Stimulated activated CD4-positive, alpha-beta T cell treated with anti-CD3 and anti-CD28 coated beads, Interleukin-2, amount 100 ng/mL, for 48 hours (primary cell): ENCODE results near the gene MPDU1.
"Not testable (repeated sequence)": the region's sequence is repeated elsewhere in the genome, so short reads cannot be mapped to it uniquely, and the experiment has no call there.

Experiments used
- DNase-seq, 2 donors: peaks; one replicate each; pipeline ENCODE4 v3.0.0-alpha.2; 2020

Gene MPDU1

DNA sequence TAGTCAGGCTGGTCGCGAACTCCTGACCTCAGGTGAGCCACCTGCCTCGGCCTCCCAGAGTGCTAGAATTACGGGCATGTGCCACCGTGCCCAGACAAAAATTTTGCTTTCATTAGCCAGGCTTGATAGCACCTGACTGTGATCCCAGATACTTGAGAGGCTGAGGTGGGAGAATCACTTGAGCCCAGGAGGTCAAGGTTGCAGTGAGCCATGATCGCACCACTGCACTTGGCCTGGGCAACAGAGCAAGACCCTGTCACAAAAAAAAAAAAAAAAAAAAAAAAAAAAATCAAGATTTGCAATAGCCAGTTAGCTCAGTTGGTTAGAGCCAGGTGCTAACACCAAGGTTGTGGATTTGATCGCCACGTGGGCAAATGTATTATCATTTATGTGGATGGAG, 37.2 kb downstream of the MPDU1 start:
- no peak for DNase-seq

DNA sequence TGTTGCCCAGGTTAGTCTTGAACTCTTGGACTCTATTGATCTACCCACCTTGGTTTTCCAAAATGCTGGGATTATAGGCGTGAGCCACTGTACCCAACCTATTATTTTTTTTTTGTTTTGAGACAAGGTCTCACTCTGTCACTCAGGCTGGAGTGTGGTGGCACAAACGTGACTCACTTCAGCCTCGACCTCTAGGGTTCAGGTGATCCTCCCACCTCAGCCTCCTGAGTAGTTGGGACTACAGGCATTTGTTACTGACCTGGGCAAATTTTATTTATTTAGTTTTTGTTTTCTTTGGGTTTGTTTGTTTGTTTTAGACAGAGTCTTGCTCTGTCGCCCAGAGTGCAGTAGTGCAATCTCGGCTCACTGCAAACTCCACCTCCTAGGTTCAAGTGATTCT, 40.0 kb downstream of the MPDU1 start:
- no peak for DNase-seq

DNA sequence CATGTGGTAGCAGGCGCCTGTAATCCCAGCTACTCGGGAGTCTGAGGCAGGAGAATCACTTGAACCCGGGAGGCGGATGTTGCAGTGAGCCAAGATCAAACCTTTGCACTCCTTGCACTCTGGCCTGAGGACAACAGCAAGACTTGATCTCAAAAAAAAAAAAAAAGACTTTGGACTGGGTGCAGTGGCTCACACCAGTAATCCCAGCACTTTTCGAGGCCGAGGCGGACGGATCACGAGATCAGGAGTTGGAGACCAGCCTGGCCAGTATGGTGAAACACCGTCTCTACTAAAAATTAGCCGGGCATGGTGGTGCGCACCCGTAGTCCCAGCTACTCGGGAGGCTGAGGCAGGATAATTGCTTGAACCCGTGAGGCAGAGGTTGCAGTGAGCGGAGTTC, 42.1 kb downstream of the MPDU1 start:
- not testable (repeated sequence) for DNase-seq

DNA sequence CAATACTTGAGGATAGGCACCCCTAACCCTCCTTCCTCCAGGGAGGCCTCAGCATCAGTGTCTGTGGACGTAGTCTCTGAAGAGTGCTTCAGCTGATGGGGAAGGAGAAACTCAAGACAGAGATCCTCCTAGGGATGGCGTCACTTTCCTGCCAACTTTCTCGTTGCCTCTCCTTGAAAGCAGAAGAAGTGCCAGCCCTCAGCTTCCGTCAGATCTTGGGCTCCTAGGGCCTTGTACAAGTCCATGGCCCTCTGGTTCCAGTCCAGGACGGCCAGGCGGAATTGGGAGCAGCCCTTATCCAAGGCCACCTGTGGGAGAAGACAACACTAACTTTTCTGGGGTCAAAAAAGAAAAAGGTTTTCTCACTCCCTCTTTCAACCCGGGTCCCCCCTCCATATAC, 42.7 kb downstream of the MPDU1 start:
- DNase-seq, result no peak

DNA sequence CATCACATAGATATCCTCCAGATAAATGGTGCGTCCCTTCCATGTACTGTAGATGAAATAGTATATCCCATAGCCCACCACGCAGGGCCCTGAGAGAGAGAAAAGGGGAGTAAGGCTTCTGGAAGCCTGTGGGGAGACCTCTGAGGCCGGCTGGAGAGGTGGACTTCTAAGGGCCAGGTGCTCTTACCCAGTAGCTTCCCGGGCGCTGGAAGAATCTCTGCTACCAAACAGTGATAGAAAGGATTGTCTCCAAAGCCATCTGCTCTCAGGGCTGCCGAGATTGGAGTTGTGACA, 43.3 kb downstream of the MPDU1 start:
- DNase-seq, result no peak

DNA sequence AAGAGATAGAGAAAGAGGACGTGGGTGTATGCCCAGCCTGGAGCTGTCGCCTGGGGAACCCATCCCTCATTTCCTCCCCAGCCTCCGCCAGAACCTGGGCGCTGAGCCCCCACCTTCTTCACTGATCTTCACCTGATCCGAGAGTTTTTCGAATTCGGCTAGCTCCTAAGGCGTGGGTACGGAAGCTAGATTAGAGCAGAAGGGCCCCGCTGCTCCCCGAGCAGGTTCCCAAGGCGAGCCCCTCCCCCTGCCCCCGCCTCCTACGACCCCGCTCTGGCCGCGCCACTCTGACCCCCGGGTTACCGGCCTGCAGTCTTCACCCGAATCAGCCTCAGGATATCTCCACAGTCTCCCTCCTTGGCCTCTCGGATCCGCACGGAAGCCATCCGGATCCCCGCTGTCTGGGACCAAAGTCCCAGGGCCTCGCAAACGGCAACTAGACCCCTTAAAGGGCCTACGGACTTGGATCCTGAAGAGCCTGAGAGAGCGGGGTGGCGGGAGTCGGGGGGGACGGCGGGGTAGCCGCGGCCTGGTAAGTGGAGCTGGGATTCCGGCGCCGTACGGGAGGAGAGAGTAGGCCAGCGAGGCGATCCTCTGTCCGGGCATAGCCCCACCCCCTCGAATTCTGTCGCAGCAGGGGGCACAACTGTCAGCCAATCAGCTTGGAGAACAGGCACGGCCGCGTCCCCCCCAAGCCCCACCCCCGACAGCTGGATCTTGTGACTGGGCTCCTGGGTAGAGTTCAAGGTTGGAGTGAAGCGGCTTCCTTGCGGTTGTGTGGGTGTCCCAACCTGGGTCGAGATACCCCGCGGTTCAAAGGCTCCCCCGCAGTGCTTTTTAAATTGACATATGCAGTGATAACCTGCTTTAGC, 43.8 kb downstream of the MPDU1 start, which contains the start of gene SAT2:
Gene SAT2, minus strand, starts transcription at position 572 of the 872 bp plus-strand sequence. Its CDS starts 186 bp downstream, at position 386.
- DNase-seq, result peak; percentile 68 to 74

DNA sequence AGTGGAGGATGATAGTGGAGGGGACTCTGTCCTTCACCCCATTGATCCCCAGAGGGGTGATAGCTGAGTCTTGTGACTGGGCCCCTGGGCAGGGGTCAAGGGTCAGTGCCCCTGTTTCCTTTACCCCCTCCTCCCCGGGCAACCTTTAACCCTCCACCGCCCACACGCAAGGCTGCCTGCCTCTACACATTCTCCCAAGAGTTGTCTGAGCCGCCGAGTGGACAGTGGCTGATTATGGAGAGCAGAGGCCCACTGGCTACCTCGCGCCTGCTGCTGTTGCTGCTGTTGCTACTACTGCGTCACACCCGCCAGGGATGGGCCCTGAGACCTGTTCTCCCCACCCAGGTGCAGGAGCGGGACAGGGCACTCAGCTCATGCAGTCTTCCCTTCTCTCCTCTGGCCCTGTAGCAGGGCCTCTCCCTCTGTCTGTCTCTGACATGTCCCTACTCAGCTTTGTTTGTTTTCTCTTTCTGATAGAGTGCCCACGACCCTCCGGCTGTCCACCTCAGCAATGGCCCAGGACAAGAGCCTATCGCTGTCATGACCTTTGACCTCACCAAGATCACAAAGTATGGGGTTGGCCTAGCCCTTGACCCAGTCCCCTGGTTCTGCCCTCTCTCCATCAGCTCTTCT, 46.4 kb downstream of the MPDU1 start, which contains the start of gene SHBG:
Gene SHBG, plus strand, starts transcription at position 197 of the 633 bp plus-strand sequence. Its CDS starts 38 bp downstream, at position 235.
- no peak for DNase-seq

DNA sequence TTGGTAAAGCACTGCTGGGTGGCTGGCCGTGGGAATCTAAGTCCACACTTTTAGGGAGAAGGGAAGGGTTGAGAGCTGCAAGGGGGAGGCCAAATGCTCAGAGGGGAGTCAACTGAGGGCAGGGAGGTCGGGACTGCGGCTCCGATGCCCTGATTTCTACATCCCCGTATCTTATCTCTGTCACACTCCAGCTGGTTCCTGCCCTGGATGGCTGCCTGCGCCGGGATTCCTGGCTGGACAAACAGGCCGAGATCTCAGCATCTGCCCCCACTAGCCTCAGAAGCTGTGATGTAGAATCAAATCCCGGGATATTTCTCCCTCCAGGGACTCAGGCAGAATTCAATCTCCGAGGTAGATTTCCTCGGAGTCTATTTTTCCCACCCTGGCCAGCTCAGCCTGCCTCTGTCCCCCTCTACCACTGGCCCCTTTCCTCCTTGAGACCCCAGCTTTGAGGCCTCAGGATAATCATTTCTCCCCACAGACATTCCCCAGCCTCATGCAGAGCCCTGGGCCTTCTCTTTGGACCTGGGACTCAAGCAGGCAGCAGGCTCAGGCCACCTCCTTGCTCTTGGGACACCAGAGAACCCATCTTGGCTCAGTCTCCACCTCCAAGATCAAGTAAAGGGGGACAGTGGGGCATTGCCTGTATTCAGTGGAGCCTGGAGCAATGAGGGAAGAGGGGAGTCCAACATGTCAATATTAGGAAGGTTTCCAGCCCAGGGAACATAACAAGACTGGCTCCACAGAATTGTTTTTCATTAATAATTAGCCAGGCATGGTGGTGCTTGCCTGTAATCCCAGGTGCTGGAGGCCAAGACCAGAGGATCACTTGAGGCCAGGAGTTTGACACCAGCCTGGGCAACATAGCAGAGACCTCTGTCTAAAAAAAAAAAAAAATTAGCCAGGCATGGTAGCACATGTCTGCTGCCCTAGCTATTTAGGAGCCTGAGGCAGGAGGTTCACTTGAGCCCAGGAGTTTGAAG, 48.0 kb downstream of the MPDU1 start:
- no peak for DNase-seq

DNA sequence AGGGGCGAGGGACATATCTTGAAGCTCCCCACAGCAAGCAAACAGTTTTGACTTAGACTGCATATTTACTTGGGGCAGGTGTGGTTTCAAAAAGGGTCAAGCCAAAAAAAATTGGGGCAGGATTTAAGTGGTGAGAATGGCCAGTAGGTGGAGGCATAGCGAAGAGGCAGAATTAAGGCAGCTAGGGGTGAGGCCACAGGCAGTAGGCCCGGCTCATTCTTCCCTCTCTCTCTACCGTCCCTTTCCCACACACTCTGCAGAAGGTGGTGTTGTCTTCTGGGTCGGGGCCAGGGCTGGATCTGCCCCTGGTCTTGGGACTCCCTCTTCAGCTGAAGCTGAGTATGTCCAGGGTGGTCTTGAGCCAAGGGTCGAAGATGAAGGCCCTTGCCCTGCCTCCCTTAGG, 48.8 kb downstream of the MPDU1 start:
- no peak for DNase-seq

DNA sequence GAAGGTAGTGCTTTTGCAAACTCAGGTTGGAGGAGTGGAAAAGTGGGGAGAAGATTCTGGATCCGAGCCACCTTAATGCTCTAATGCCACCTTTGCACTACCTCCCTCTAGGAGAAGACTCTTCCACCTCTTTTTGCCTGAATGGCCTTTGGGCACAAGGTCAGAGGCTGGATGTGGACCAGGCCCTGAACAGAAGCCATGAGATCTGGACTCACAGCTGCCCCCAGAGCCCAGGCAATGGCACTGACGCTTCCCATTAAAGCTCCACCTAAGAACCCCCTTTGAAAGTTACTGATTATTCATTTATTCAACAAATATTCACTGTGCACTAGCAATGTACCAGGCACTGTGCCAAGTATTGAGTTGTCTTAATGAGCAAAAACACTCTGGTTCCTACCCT, 49.4 kb downstream of the MPDU1 start:
- DNase-seq, result no peak

DNA sequence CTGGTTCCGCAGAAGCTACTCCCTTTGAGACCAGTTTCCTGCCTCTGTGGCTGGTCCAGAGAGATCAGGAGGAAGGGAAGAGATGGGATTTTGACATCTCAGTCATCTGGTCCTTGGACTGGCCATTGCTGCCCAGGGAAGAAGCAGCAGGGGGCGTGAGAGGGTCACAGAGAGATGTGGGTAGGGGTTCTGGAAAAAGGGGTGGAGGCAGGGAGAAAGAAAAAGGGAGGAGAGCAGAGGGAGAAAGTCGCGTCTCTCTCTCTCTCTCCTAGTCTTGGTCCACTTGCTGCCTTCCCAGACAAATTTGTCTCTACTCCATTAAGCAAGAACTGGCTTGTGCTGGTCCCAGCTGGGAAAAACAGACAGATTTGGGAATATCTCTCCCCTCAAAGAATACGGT, 50.7 kb downstream of the MPDU1 start:
- peak in 1 of 2 donors; percentile 18 for DNase-seq

DNA sequence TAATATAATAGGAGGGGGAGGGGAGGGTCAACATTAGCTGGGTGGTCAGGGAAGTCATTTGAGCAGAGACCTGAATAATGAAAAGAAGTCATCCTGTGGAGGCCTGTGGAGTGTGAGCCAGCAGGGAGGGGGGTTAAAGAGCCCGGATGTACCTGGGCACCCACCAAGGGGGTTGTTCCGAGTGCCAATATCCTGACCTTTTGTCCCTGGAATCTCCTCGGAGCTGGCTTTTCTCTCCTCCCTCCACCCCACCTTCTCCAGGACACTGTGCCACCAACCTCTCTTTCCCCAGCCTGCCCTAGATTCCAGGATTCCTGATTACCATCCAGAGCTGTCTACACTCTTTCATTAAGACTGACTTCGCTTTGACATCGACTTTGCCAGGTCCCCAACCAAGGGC, 52.5 kb downstream of the MPDU1 start:
- no peak for DNase-seq
